HCT116 (cell line): ENCODE results near the gene MS4A3. TPM values are rescaled to one million over a fixed set of nuclear protein-coding genes. Genes with fewer than 3 reads are reported as not detected.

Source experiments
- ATAC-seq: fragments of 200-7000 bp; cut with Tn5 transposase; 2 replicates; pipeline ENCODE4 v1.9.1; 2020; ENCODE audit warnings: mild to moderate bottlenecking, moderate library complexity
- BruUV-seq: library from RNA; stranded (reverse); fragments of 400-500 nt; replicated peaks from 2 replicates; lab custom pipeline; 2021; lab: Mats Ljungman, UMichigan
- CTCF ChIA-PET: fragments of 300-600 bp; sonication (Branson Sonifier 250); formaldehyde crosslinking; loops from one replicate; lab custom pipeline; 2021; ENCODE audit warnings: antibody characterized with exemption; lab: Charles Lee
- POLR2A ChIA-PET: fragments of 300-600, 350-600 bp; sonication (Branson Sonifier 250); formaldehyde crosslinking; loops from one replicate; lab custom pipeline; 2021; ENCODE audit warnings: antibody characterized with exemption; lab: Charles Lee
- RAD21 ChIA-PET, 2 experiments: fragments of 300-600 bp; sonication (Branson Sonifier 250); formaldehyde crosslinking; loops; one replicate each; lab custom pipeline; 2023; ENCODE audit warnings: low total read pairs in 2 of 2; ENCODE audit not compliant: uncharacterized antibody in 2 of 2, unreplicated experiment in 2 of 2, low non-redundant PET in 1 of 2; lab: Charles Lee
- DNase-seq: peaks from one replicate; pipeline ENCODE4 v3.0.0-alpha.2; 2010; ENCODE audit warnings: low read depth, low spot score
- H2AFZ ChIP-seq: fragments of 200-600 bp; shearing (Covaris generic), sonication (generic); 2 replicates; pipeline ENCODE4 v1.6.1; 2017; ENCODE audit warnings: low read depth, mixed run types, mixed read lengths, antibody characterized with exemption, low read length; ENCODE audit not compliant: poor library complexity, severe bottlenecking
- H3K27ac ChIP-seq: 2 replicates; pipeline ENCODE4 v1.5.1; 2012; ENCODE audit warnings: low read depth, low read length
- H3K27me3 ChIP-seq: fragments of 200-600 bp; sonication (generic); 2 replicates; pipeline ENCODE4 v1.6.1; 2016; ENCODE audit warnings: mixed run types, low read length, mixed read lengths; ENCODE audit not compliant: insufficient read depth
- H3K36me3 ChIP-seq, 2 experiments: fragments of 200-500 bp in 1 of 2; fragments of 200-600 bp in 1 of 2; sonication (Bioruptor generic) in 1 of 2; sonication (generic) in 1 of 2; 2 replicates each; pipeline versions ENCODE4 v1.5.1 to v1.6.1; 2014 to 2016; ENCODE audit warnings: low read length in 2 of 2, inconsistent platforms in 1 of 2, mixed read lengths in 1 of 2, mixed run types in 1 of 2; ENCODE audit not compliant: insufficient read depth in 2 of 2, control insufficient read depth in 1 of 2
- H3K4me1 ChIP-seq, 2 experiments: fragments of 200-600 bp in 1 of 2; sonication (generic) in 1 of 2; 2 replicates each; pipeline versions ENCODE4 v1.5.1 to v1.6.1; 2012 to 2017; ENCODE audit warnings: low read length in 2 of 2, inconsistent platforms in 1 of 2, mild to moderate bottlenecking in 1 of 2, mixed read lengths in 1 of 2, mixed run types in 1 of 2, moderate library complexity in 1 of 2; ENCODE audit not compliant: insufficient read depth in 2 of 2, control insufficient read depth in 1 of 2
- H3K4me2 ChIP-seq: fragments of 200-600 bp; sonication (generic); 2 replicates; pipeline ENCODE4 v1.6.1; 2017; ENCODE audit warnings: mixed run types, low read length, mixed read lengths
- H3K4me3 ChIP-seq, 2 experiments: fragments of 200-600 bp in 1 of 2; sonication (generic) in 1 of 2; replicated peaks in 1 of 2; 2 replicates each; pipeline ENCODE4 v1.5.1; 2011 to 2016; ENCODE audit warnings: low read length in 2 of 2, control low read depth in 1 of 2, low read depth in 1 of 2, mild to moderate bottlenecking in 1 of 2, mixed read lengths in 1 of 2, mixed run types in 1 of 2
- H3K79me2 ChIP-seq: fragments of 200-600 bp; sonication (generic); 2 replicates; pipeline ENCODE4 v1.6.1; 2017; ENCODE audit warnings: mild to moderate bottlenecking, mixed run types, low read length, moderate library complexity, mixed read lengths; ENCODE audit not compliant: insufficient read depth
- H3K9ac ChIP-seq: fragments of 200-600 bp; sonication (generic); 2 replicates; pipeline ENCODE4 v1.6.1; 2016; ENCODE audit warnings: low read length, mixed read lengths
- H3K9me2 ChIP-seq: fragments of 200-600 bp; sonication (generic), shearing (Covaris generic); 2 replicates; pipeline ENCODE4 v1.6.1; 2017; ENCODE audit warnings: mixed run types, mild to moderate bottlenecking, moderate library complexity; ENCODE audit not compliant: insufficient read depth
- H3K9me3 ChIP-seq, 2 experiments: fragments of 200-500 bp in 1 of 2; fragments of 200-600 bp in 1 of 2; sonication (Bioruptor generic) in 1 of 2; sonication (generic) in 1 of 2; 2 replicates each; pipeline ENCODE4 v1.6.1; 2014 to 2017; ENCODE audit warnings: low read length in 2 of 2, mixed read lengths in 2 of 2, inconsistent platforms in 1 of 2, low read depth in 1 of 2, mild to moderate bottlenecking in 1 of 2, mixed run types in 1 of 2, moderate library complexity in 1 of 2; ENCODE audit not compliant: control insufficient read depth in 1 of 2, insufficient read depth in 1 of 2
- H4K20me1 ChIP-seq: fragments of 200-600 bp; sonication (generic), shearing (Covaris generic); 2 replicates; pipeline ENCODE4 v1.6.1; 2017; ENCODE audit warnings: mixed run types, mild to moderate bottlenecking, moderate library complexity; ENCODE audit not compliant: insufficient read depth
- ATF3 ChIP-seq: IDR thresholded peaks from 2 replicates; pipeline ENCODE4 v1.6.1; 2012
- CEBPB ChIP-seq: IDR thresholded peaks from 2 replicates; pipeline ENCODE4 v1.6.1; 2012; ENCODE audit warnings: low read depth
- CTCF ChIP-seq, 3 experiments: fragments of 200-600 bp in 1 of 3; sonication (generic) in 1 of 3; IDR thresholded peaks in 2 of 3; conservative IDR thresholded peaks in 1 of 3; 2 replicates each; pipeline ENCODE4 v1.5.1; 2012 to 2017; ENCODE audit warnings: low read depth in 2 of 3, low read length in 2 of 3, antibody characterized with exemption in 1 of 3, borderline replicate concordance in 1 of 3, control low read depth in 1 of 3, mild to moderate bottlenecking in 1 of 3, mixed read lengths in 1 of 3, mixed run types in 1 of 3, moderate library complexity in 1 of 3; ENCODE audit not compliant: insufficient read depth in 1 of 3
- EGR1 ChIP-seq: IDR thresholded peaks from 2 replicates; pipeline ENCODE4 v1.6.1; 2012; ENCODE audit warnings: low read depth
- ELF1 ChIP-seq: IDR thresholded peaks from 2 replicates; pipeline ENCODE4 v1.6.1; 2012; ENCODE audit warnings: low read depth, borderline replicate concordance
- EZH2 ChIP-seq: fragments of 200-600 bp; sonication (generic); IDR thresholded peaks from 2 replicates; pipeline ENCODE4 v1.6.1; 2017; ENCODE audit warnings: antibody characterized with exemption, mixed run types
- EZH2phosphoT487 ChIP-seq: fragments of 200-600 bp; IDR thresholded peaks from 2 replicates; pipeline ENCODE4 v1.6.1; 2018; ENCODE audit warnings: antibody characterized with exemption, borderline replicate concordance
- FOSL1 ChIP-seq: IDR thresholded peaks from 2 replicates; pipeline ENCODE4 v1.6.1; 2012; ENCODE audit warnings: low read depth
- JUND ChIP-seq: IDR thresholded peaks from 2 replicates; pipeline ENCODE4 v1.6.1; 2012
- POLR2A ChIP-seq: IDR thresholded peaks from 2 replicates; pipeline ENCODE4 v1.7.0; 2011; ENCODE audit warnings: borderline replicate concordance; ENCODE audit not compliant: insufficient read depth, insufficient read length; ENCODE audit errors: extremely low read depth
- RAD21 ChIP-seq: IDR thresholded peaks from 2 replicates; pipeline ENCODE4 v1.6.1; 2012; ENCODE audit warnings: low read depth, mild to moderate bottlenecking
- REST ChIP-seq: IDR thresholded peaks from 2 replicates; pipeline ENCODE4 v1.6.1; 2012; ENCODE audit warnings: low read depth
- SIN3A ChIP-seq: IDR thresholded peaks from 2 replicates; pipeline ENCODE4 v1.6.1; 2012; ENCODE audit warnings: low read depth
- SP1 ChIP-seq: IDR thresholded peaks from 2 replicates; pipeline ENCODE4 v1.6.1; 2012; ENCODE audit warnings: low read depth
- TCF7L2 ChIP-seq: IDR thresholded peaks from 2 replicates; pipeline ENCODE4 v1.7.0; 2011; ENCODE audit warnings: borderline replicate concordance, inconsistent platforms; ENCODE audit not compliant: insufficient read depth, insufficient read length; ENCODE audit errors: extremely low read depth
- YY1 ChIP-seq: IDR thresholded peaks from 2 replicates; pipeline ENCODE4 v1.6.1; 2011; ENCODE audit warnings: low read length, low read depth, moderate library complexity, mild to moderate bottlenecking; ENCODE audit not compliant: insufficient replicate concordance; ENCODE audit errors: extremely low read depth
- ZBTB33 ChIP-seq: IDR thresholded peaks from 2 replicates; pipeline ENCODE4 v1.6.1; 2011; ENCODE audit warnings: mild to moderate bottlenecking, low read length, moderate library complexity; ENCODE audit not compliant: insufficient replicate concordance; ENCODE audit errors: extremely low read depth
- ZFX ChIP-seq: fragments of 450-650 bp; IDR thresholded peaks from 2 replicates; pipeline ENCODE4 v1.6.1; 2017
- intact Hi-C: fragments of 100-400 bp; cut with micrococcal nuclease; formaldehyde crosslinking; loops from 2 replicates; pipeline ENCODE4 v1.10.0; 2022
- total RNA-seq: library from RNA; stranded (reverse); gene quantifications from one replicate; pipeline ENCODE4 v1.2.1, GENCODE V29; 2021; ENCODE audit not compliant: unreplicated experiment
- TF ChIP-seq, protein P1 (sequence below): IDR thresholded peaks from 2 replicates; pipeline ENCODE4 v1.6.1; 2012

MS4A3 gene
- total RNA-seq, 1 experiment from 2014 or later = not detected

- no peak within 1 kb of the TSS for H3K9ac ChIP-seq
- H3K4me3 ChIP-seq = no peak within 1 kb of the TSS
- no peaks in the 10 kb centered on the region for H4K20me1 ChIP-seq
- H3K9me3 ChIP-seq = no peaks in the 10 kb centered on the region
- no peaks in the 10 kb centered on the region for H3K4me1 ChIP-seq
- ChIA-PET RAD21 (no interaction called here), CTCF (no interaction called here), POLR2A (no interaction called here)
- ATAC-seq (no peak), DNase-seq (no peak)
- H3K36me3 ChIP-seq = no peaks in the 10 kb centered on the region
- H2AFZ ChIP-seq = no peak within 1 kb of the TSS
- intact Hi-C loops = no loop called here
- H3K27me3 ChIP-seq = no peaks in the 10 kb centered on the region
- no peak for TF ChIP-seq SIN3A
- TF ChIP-seq ATF3 = no peak
- TF ChIP-seq REST = no peak
- TF ChIP-seq CTCF (IDR thresholded peaks at IDR 0.05 in 2 of 3, conservative IDR thresholded peaks at IDR 0.05 in 1 of 3; ENCODE audit: borderline replicate concordance in 1 of 3, insufficient read depth in 1 of 3, low read depth in 2 of 3, low read length in 2 of 3) = no peak
- TF ChIP-seq, protein P1, sequence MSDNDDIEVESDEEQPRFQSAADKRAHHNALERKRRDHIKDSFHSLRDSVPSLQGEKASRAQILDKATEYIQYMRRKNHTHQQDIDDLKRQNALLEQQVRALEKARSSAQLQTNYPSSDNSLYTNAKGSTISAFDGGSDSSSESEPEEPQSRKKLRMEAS = no peak
- TF ChIP-seq YY1 = no peak
- no peak for TF ChIP-seq EZH2
- TF ChIP-seq JUND = no peak
- TF ChIP-seq TCF7L2 = no peak
- no peak for TF ChIP-seq ELF1
- no peak for TF ChIP-seq ZBTB33
- TF ChIP-seq POLR2A = no peak
- no peak for TF ChIP-seq EZH2phosphoT487
- no peak for TF ChIP-seq ZFX
- TF ChIP-seq SP1 = no peak
- TF ChIP-seq CEBPB = no peak
- no peak for TF ChIP-seq RAD21
- TF ChIP-seq FOSL1 = no peak
- TF ChIP-seq EGR1 = no peak
- BruUV-seq = no TSS peak
- H3K9me2 ChIP-seq = no peaks in the 10 kb centered on the region
- H3K4me2 ChIP-seq = no peak within 1 kb of the TSS
- H3K27ac ChIP-seq = no peak within 1 kb of the TSS
- no peaks in the 10 kb centered on the region for H3K79me2 ChIP-seq
Measured at GRCh38 chr11:60040109-60040508, 16.4 kb upstream of the MS4A3 start, which contains the start of gene OOSP2. TSS of gene OOSP2 (plus strand) at chr11:60040409. CDS start at chr11:60040460, 51 bp downstream.
